Measurements from ENCODE around the gene LRP4. TPM values are rescaled to one million over a fixed set of nuclear protein-coding genes. Genes with fewer than 3 reads are reported as not detected.

Gene LRP4
- total RNA-seq, 1 experiment from 2014 or later: 0.87 TPM

GRCh38 chr11:46836431-46836830 is 81.9 kb downstream of the LRP4 start:
- no TSS peak for BruUV-seq (replicated peaks)
- ChIA-PET CTCF (no interaction called here), POLR2A (ENCODE audit: unreplicated experiment) (no interaction called here)
- Histone ChIP-seq H3K9me2 (replicated peaks; ENCODE audit: low read length) (no peaks in the 10 kb centered on the region), H3K79me2 (ENCODE audit: low read length) (peaks cover 96% of the 10 kb centered on the region), H3K4me3 (ENCODE audit: low read length) (no peak overlapping the region), H4K20me1 (ENCODE audit: low read length) (peaks cover 40% of the 10 kb centered on the region; the same call in 1 of the 2 replicates), H3F3A (ENCODE audit: low read length, unreplicated experiment) (no peaks in the 10 kb centered on the region), H3K9ac (ENCODE audit: low read length) (no peak overlapping the region), H3K4me2 (ENCODE audit: low read length) (no peak overlapping the region), H3K27ac (ENCODE audit: low read length) (no peak overlapping the region), H3K9me3 (ENCODE audit: low read length) (no peaks in the 10 kb centered on the region), H3K4me1 (ENCODE audit: insufficient read depth, low read length) (no peaks in the 10 kb centered on the region), H3K36me3 (ENCODE audit: low read depth, low read length) (no peaks in the 10 kb centered on the region), H2AFZ (ENCODE audit: low read length) (no peak overlapping the region), H3K27me3 (ENCODE audit: low read length) (no peaks in the 10 kb centered on the region)
- DNase-seq: no peak
- TF ChIP-seq EZH2 (IDR thresholded peaks at IDR 0.05; ENCODE audit: low read length, unreplicated experiment) (no peak), EZH2phosphoT487 (IDR thresholded peaks at IDR 0.05; ENCODE audit: borderline replicate concordance, low read length) (no peak), CTCF (conservative IDR thresholded peaks at IDR 0.05; ENCODE audit: low read depth, low read length) (no peak)
- no peak for ATAC-seq
- intact Hi-C loops (cut with micrococcal nuclease): no loop called here

GRCh38 chr11:46835897-46836296 is 82.5 kb downstream of the LRP4 start:
- ATAC-seq (no peak), DNase-seq (no peak)
- no peak overlapping the region for H3K4me2 ChIP-seq (ENCODE audit: low read length)
- no peaks in the 10 kb centered on the region for H3K9me3 ChIP-seq (ENCODE audit: low read length)
- TF ChIP-seq EZH2phosphoT487 (IDR thresholded peaks at IDR 0.05; ENCODE audit: borderline replicate concordance, low read length): no peak
- no peak for TF ChIP-seq EZH2 (IDR thresholded peaks at IDR 0.05; ENCODE audit: low read length, unreplicated experiment)
- no peak for TF ChIP-seq CTCF (conservative IDR thresholded peaks at IDR 0.05; ENCODE audit: low read depth, low read length)
- no TSS peak for BruUV-seq (replicated peaks)
- H3K27ac ChIP-seq (ENCODE audit: low read length): no peak overlapping the region
- no peaks in the 10 kb centered on the region for H3K9me2 ChIP-seq (replicated peaks; ENCODE audit: low read length)
- no peaks in the 10 kb centered on the region for H3K4me1 ChIP-seq (ENCODE audit: insufficient read depth, low read length)
- H3K9ac ChIP-seq (ENCODE audit: low read length): no peak overlapping the region
- no peak overlapping the region for H3K4me3 ChIP-seq (ENCODE audit: low read length)
- H3K27me3 ChIP-seq (ENCODE audit: low read length): no peaks in the 10 kb centered on the region
- no peaks in the 10 kb centered on the region for H3K36me3 ChIP-seq (ENCODE audit: low read depth, low read length)
- H3F3A ChIP-seq (ENCODE audit: low read length, unreplicated experiment): no peaks in the 10 kb centered on the region
- H3K79me2 ChIP-seq (ENCODE audit: low read length): peaks cover 96% of the 10 kb centered on the region
- H2AFZ ChIP-seq (ENCODE audit: low read length): no peak overlapping the region
- peaks cover 40% of the 10 kb centered on the region; the same call in 1 of the 2 replicates for H4K20me1 ChIP-seq (ENCODE audit: low read length)
- intact Hi-C loops (cut with micrococcal nuclease): no loop called here
- ChIA-PET POLR2A (ENCODE audit: unreplicated experiment) (no interaction called here), CTCF (interaction anchor here (0.7 kb wide), 1 partner anchor 65 kb away, joined by 4 read pairs; no protein-coding TSS in a partner anchor)

- no TSS peak for BruUV-seq (replicated peaks)
- ChIA-PET POLR2A (ENCODE audit: unreplicated experiment) (no interaction called here), CTCF (no interaction called here)
- DNase-seq (no peak), ATAC-seq (no peak)
- Histone ChIP-seq H3F3A (ENCODE audit: low read length, unreplicated experiment) (no peaks in the 10 kb centered on the region), H3K36me3 (ENCODE audit: low read depth, low read length) (no peaks in the 10 kb centered on the region), H3K4me2 (ENCODE audit: low read length) (no peak overlapping the region), H3K9ac (ENCODE audit: low read length) (no peak overlapping the region), H3K9me2 (replicated peaks; ENCODE audit: low read length) (no peaks in the 10 kb centered on the region), H3K27me3 (ENCODE audit: low read length) (no peaks in the 10 kb centered on the region), H3K79me2 (ENCODE audit: low read length) (peaks cover 96% of the 10 kb centered on the region), H2AFZ (ENCODE audit: low read length) (no peak overlapping the region), H3K9me3 (ENCODE audit: low read length) (no peaks in the 10 kb centered on the region), H3K4me3 (ENCODE audit: low read length) (no peak overlapping the region), H3K4me1 (ENCODE audit: insufficient read depth, low read length) (no peaks in the 10 kb centered on the region), H3K27ac (ENCODE audit: low read length) (no peak overlapping the region), H4K20me1 (ENCODE audit: low read length) (peaks cover 40% of the 10 kb centered on the region; the same call in 1 of the 2 replicates)
- TF ChIP-seq EZH2 (IDR thresholded peaks at IDR 0.05; ENCODE audit: low read length, unreplicated experiment) (no peak), CTCF (conservative IDR thresholded peaks at IDR 0.05; ENCODE audit: low read depth, low read length) (no peak), EZH2phosphoT487 (IDR thresholded peaks at IDR 0.05; ENCODE audit: borderline replicate concordance, low read length) (no peak)
- intact Hi-C loops (cut with micrococcal nuclease): no loop called here
Observed at GRCh38 chr11:46834821-46835220, 83.5 kb downstream of the LRP4 start.

Data from PC-3 (cell line).